HepG2 (cell line): ENCODE results near the gene MTA2. TPM values are rescaled to one million over a fixed set of nuclear protein-coding genes. Genes with fewer than 3 reads are reported as not detected.

ENCODE experiments used
- ELF1 ChIP-seq: sonication (generic); formaldehyde crosslinking; IDR thresholded peaks from 2 replicates; pipeline ENCODE4 v1.4.0; 2020; ENCODE audit warnings: missing genetic modification reagents
- GTF3A ChIP-seq: sonication (generic); formaldehyde crosslinking; conservative IDR thresholded peaks from 2 replicates; pipeline ENCODE4 v1.4.0; 2020; ENCODE audit warnings: mild to moderate bottlenecking, missing genetic modification reagents
- HMGA1 ChIP-seq: sonication (generic); formaldehyde crosslinking; conservative IDR thresholded peaks from 2 replicates; pipeline ENCODE4 v1.4.0; 2020; ENCODE audit warnings: missing genetic modification reagents
- MED1 ChIP-seq: sonication (generic); formaldehyde crosslinking; IDR thresholded peaks from 2 replicates; pipeline ENCODE4 v1.4.0; 2020; ENCODE audit warnings: missing genetic modification reagents
- PRDM15 ChIP-seq: sonication (generic); formaldehyde crosslinking; IDR thresholded peaks from 2 replicates; pipeline ENCODE4 v1.4.0; 2020; ENCODE audit warnings: missing genetic modification reagents
- RORA ChIP-seq: sonication (generic); formaldehyde crosslinking; IDR thresholded peaks from 2 replicates; pipeline ENCODE4 v1.5.0; 2020; ENCODE audit warnings: mild to moderate bottlenecking, missing genetic modification reagents, moderate library complexity
- SP2 ChIP-seq: sonication (generic); formaldehyde crosslinking; IDR thresholded peaks from 2 replicates; pipeline ENCODE4 v1.5.1; 2020; ENCODE audit warnings: mild to moderate bottlenecking, missing genetic modification reagents
- STAG1 ChIP-seq: sonication (generic); formaldehyde crosslinking; IDR thresholded peaks from 2 replicates; pipeline ENCODE4 v1.4.0; 2020; ENCODE audit warnings: missing genetic modification reagents
- TMF1 ChIP-seq: sonication (generic); formaldehyde crosslinking; IDR thresholded peaks from 2 replicates; pipeline ENCODE4 v1.8.1; 2022; ENCODE audit warnings: low read depth, missing genetic modification reagents
- U2AF2 ChIP-seq: fragments of 200-400 bp; formaldehyde crosslinking; IDR thresholded peaks from 2 replicates; pipeline ENCODE4 v1.6.1; 2017; ENCODE audit warnings: low read depth, mild to moderate bottlenecking, low read length
- ZFYVE20 ChIP-seq: sonication (generic); formaldehyde crosslinking; IDR thresholded peaks from 2 replicates; pipeline ENCODE4 v1.8.0; 2023; ENCODE audit warnings: low read depth, mild to moderate bottlenecking, moderate library complexity, missing genetic modification reagents, borderline replicate concordance
- ZMYM3 ChIP-seq: sonication (generic); formaldehyde crosslinking; IDR thresholded peaks from 2 replicates; pipeline ENCODE4 v1.5.1; 2020; ENCODE audit warnings: mild to moderate bottlenecking, missing genetic modification reagents
- ZNF10 ChIP-seq: sonication (generic); formaldehyde crosslinking; IDR thresholded peaks from 2 replicates; pipeline ENCODE4 v1.4.0; 2020; ENCODE audit warnings: mild to moderate bottlenecking, low read depth, missing genetic modification reagents, borderline replicate concordance
- ZNF556 ChIP-seq: sonication (generic); formaldehyde crosslinking; IDR thresholded peaks from 2 replicates; pipeline ENCODE4 v1.4.0; 2020; ENCODE audit warnings: mild to moderate bottlenecking, missing genetic modification reagents, borderline replicate concordance
- ZNF577 ChIP-seq: sonication (generic); formaldehyde crosslinking; IDR thresholded peaks from 2 replicates; pipeline ENCODE4 v1.4.0; 2020; ENCODE audit warnings: mild to moderate bottlenecking, low read depth, missing genetic modification reagents, borderline replicate concordance
- ZNF720 ChIP-seq: sonication (generic); formaldehyde crosslinking; IDR thresholded peaks from 2 replicates; pipeline ENCODE4 v1.4.0; 2020; ENCODE audit warnings: missing genetic modification reagents
- ZSCAN29 ChIP-seq: sonication (generic); formaldehyde crosslinking; conservative IDR thresholded peaks from 2 replicates; pipeline ENCODE4 v1.4.0; 2020; ENCODE audit warnings: mild to moderate bottlenecking, missing genetic modification reagents
- polyA plus RNA-seq, 8 experiments: library from polyadenylated mRNA; depleted of rRNA in 3 of 8; stranded (reverse) in 7 of 8; unstranded in 1 of 8; fragments of >200 nt; fragmentation: Illumina TruSeq in 4 of 8; extraction: Trizol in 4 of 8; gene quantifications; 2 replicates each; pipeline versions ENCODE4 v1.2.1 to v1.2.3, GENCODE V29; 2011 to 2016; ENCODE audit warnings: low read depth in 4 of 8, missing spikeins in 1 of 8, mixed read lengths in 1 of 8; ENCODE audit not compliant: insufficient read depth in 1 of 8
- total RNA-seq, 5 experiments: library from RNA; depleted of rRNA; stranded (reverse); fragments of >200 nt; fragmentation: Illumina TruSeq; extraction: Trizol; gene quantifications; 2 replicates each; pipeline ENCODE4 v1.2.3, GENCODE V29; 2016; ENCODE audit warnings: low read depth in 1 of 5
- TF ChIP-seq, protein P1 (sequence below): IDR thresholded peaks from 2 replicates; pipeline ENCODE4 v1.6.1; 2016
- TF ChIP-seq, protein P2 (sequence below): sonication (generic); formaldehyde crosslinking; IDR thresholded peaks from 2 replicates; pipeline ENCODE4 v1.8.1; 2022; ENCODE audit warnings: mild to moderate bottlenecking, missing genetic modification reagents
- TF ChIP-seq, protein P3 (sequence below): conservative IDR thresholded peaks from 2 replicates; pipeline ENCODE4 v1.6.1; 2018; ENCODE audit warnings: missing genetic modification reagents
- TF ChIP-seq, protein P4 (sequence below): fragments of 450-650 bp; IDR thresholded peaks from 2 replicates; pipeline ENCODE4 v1.6.1; 2017
- TF ChIP-seq, protein P5 (sequence below): IDR thresholded peaks from 2 replicates; pipeline ENCODE4 v1.6.1; 2016; ENCODE audit warnings: missing genetic modification reagents, missing compliant biosample characterization

The MTA2 gene
- total and polyA plus RNA-seq, 2 of the 13 experiments (the other 11 are each of a cell fraction or from before 2014, with no cell fraction given), result 14.0 to 70.0 TPM

DNA sequence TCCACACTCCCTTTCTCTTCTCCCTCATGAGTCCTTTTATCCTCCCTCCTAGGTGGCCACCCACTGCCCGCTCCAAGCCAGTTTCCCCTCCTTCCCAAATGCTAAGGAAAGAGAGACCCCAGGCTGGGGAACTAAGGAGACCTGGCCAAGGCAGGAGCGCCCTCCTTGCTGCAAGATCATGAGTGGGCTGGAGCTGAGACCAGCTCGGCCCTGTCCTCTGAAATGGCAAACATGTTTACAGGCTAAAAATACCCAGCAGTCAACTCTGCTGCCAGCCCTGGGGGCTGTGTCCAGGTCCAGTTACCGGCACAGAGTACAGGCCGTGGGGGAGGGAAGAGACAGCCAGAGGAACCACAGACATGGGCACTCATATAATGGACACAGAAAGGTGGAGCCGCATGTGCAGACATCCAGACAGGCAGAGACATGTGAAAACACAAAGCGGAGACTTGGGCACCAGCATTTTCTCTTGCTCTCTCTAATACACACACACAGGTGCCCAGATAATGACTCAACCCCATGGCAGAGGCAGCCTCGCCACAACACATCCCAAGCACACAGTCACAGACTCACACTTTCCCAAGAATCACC is 53.9 kb downstream of the MTA2 start (continued):
- TF ChIP-seq MED1, result peak; percentile 75
- TF ChIP-seq ZNF556 (CRISPR knock-in tag), result peak; percentile 64; the same call in 1 of the 2 replicates
- no peak for TF ChIP-seq STAG1 (CRISPR knock-in tag)
- TF ChIP-seq TMF1 (CRISPR knock-in tag), result no peak
- TF ChIP-seq U2AF2, result no peak
- no peak for TF ChIP-seq PRDM15 (CRISPR knock-in tag)
- TF ChIP-seq ZMYM3 (CRISPR knock-in tag), result no peak
- TF ChIP-seq, protein P1, sequence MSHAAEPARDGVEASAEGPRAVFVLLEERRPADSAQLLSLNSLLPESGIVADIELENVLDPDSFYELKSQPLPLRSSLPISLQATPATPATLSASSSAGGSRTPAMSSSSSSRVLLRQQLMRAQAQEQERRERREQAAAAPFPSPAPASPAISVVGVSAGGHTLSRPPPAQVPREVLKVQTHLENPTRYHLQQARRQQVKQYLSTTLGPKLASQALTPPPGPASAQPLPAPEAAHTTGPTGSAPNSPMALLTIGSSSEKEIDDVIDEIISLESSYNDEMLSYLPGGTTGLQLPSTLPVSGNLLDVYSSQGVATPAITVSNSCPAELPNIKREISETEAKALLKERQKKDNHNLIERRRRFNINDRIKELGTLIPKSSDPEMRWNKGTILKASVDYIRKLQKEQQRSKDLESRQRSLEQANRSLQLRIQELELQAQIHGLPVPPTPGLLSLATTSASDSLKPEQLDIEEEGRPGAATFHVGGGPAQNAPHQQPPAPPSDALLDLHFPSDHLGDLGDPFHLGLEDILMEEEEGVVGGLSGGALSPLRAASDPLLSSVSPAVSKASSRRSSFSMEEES, result 0 out of 2 replicates have a peak, but pooled peaks have one; percentile 32
- TF ChIP-seq ZNF577 (CRISPR knock-in tag), result no peak
- no peak for TF ChIP-seq ZSCAN29 (CRISPR knock-in tag)
- TF ChIP-seq, protein P2, sequence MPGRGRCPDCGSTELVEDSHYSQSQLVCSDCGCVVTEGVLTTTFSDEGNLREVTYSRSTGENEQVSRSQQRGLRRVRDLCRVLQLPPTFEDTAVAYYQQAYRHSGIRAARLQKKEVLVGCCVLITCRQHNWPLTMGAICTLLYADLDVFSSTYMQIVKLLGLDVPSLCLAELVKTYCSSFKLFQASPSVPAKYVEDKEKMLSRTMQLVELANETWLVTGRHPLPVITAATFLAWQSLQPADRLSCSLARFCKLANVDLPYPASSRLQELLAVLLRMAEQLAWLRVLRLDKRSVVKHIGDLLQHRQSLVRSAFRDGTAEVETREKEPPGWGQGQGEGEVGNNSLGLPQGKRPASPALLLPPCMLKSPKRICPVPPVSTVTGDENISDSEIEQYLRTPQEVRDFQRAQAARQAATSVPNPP, result no peak
- TF ChIP-seq SP2 (CRISPR knock-in tag), result no peak
- TF ChIP-seq HMGA1, result no peak
- TF ChIP-seq ZNF720, result no peak
- TF ChIP-seq, protein P3, sequence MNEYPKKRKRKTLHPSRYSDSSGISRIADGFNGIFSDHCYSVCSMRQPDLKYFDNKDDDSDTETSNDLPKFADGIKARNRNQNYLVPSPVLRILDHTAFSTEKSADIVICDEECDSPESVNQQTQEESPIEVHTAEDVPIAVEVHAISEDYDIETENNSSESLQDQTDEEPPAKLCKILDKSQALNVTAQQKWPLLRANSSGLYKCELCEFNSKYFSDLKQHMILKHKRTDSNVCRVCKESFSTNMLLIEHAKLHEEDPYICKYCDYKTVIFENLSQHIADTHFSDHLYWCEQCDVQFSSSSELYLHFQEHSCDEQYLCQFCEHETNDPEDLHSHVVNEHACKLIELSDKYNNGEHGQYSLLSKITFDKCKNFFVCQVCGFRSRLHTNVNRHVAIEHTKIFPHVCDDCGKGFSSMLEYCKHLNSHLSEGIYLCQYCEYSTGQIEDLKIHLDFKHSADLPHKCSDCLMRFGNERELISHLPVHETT (CRISPR knock-in tag), result peak; percentile 57; the same call in 1 of the 2 replicates
- TF ChIP-seq, protein P4, sequence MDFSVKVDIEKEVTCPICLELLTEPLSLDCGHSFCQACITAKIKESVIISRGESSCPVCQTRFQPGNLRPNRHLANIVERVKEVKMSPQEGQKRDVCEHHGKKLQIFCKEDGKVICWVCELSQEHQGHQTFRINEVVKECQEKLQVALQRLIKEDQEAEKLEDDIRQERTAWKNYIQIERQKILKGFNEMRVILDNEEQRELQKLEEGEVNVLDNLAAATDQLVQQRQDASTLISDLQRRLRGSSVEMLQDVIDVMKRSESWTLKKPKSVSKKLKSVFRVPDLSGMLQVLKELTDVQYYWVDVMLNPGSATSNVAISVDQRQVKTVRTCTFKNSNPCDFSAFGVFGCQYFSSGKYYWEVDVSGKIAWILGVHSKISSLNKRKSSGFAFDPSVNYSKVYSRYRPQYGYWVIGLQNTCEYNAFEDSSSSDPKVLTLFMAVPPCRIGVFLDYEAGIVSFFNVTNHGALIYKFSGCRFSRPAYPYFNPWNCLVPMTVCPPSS, result no peak
- no peak for TF ChIP-seq ZFYVE20 (CRISPR knock-in tag)
- TF ChIP-seq RORA (CRISPR knock-in tag), result no peak
- TF ChIP-seq, protein P5, sequence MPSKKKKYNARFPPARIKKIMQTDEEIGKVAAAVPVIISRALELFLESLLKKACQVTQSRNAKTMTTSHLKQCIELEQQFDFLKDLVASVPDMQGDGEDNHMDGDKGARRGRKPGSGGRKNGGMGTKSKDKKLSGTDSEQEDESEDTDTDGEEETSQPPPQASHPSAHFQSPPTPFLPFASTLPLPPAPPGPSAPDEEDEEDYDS, result peak; percentile 82
- no peak for TF ChIP-seq ELF1 (CRISPR knock-in tag)
- no peak for TF ChIP-seq ZNF10 (CRISPR knock-in tag)
- no peak for TF ChIP-seq GTF3A (CRISPR knock-in tag)
